PC-9 (cell line): ENCODE data around the gene C11orf21.

ENCODE experiments used
- CTCF ChIP-seq: fragments of 200-600 bp; sonication (generic); conservative IDR thresholded peaks from 2 replicates; pipeline ENCODE4 v1.6.1; 2017; ENCODE audit warnings: mixed run types, antibody characterized with exemption, mild to moderate bottlenecking, moderate library complexity
- EZH2 ChIP-seq: fragments of 200-600 bp; sonication (generic); IDR thresholded peaks from 2 replicates; pipeline ENCODE4 v1.8.0; 2017; ENCODE audit warnings: antibody characterized with exemption, low read depth

- TF ChIP-seq CTCF (no peak), EZH2 (no peak)
Observed at GRCh38 chr11:2305788-2306451, 4.2 kb upstream of the C11orf21 start.
